NCI-H460 (cell line): ENCODE data around the gene WDR70. TPM values are rescaled to one million over a fixed set of nuclear protein-coding genes. Genes with fewer than 3 reads are reported as not detected.

Experiments used
- DNase-seq: peaks from one replicate; pipeline ENCODE4 v3.0.0-alpha.2; 2016; ENCODE audit warnings: low read depth; ENCODE audit errors: extremely low read depth
- total RNA-seq: library from RNA; depleted of rRNA; stranded (reverse); fragments of >200 nt; shearing (Covaris generic); gene quantifications from 2 replicates; pipeline ENCODE4 v1.2.3, GENCODE V29; 2014

WDR70 gene
- total RNA-seq, 1 experiment from 2014 or later: 22.8 TPM

DNA sequence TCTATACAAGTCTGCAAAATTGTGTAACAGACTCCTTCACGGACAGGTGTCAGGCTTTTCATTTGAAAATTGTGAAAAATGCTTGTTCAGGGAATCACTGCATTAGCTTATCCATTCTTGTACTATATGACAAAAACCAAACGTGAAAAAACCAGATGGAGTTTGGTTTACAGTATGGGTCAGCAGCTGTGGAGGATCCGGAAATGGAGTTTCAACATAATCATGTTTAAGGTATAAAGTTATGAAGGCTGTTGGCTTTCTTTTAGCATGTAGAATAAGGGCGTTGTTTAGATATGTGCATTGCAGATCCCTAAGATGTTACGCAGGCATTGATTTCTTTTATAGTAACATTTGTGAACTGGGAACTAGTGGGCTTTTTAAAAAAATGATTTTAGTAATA is 336.9 kb downstream of the WDR70 start:
- DNase-seq: no peak

DNA sequence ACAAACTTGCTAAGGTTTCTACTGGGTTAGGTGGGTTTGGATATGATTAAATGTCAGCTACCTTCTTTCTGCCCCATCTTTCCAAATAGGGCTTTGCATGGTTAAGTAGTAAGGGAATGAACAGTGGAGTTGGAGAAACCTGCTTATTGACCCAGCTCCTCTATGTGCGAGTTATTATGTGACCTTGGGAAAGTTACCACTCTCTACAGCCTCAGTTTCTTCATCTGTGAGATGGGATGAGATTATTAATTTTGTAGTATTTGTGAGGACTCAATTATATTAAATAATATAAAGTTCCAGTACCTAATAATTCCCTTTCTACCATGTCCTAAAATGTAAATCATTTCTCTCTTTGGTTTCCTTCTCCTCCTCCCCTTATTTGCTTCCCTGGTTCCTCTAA is 337.3 kb downstream of the WDR70 start:
- DNase-seq: no peak

DNA sequence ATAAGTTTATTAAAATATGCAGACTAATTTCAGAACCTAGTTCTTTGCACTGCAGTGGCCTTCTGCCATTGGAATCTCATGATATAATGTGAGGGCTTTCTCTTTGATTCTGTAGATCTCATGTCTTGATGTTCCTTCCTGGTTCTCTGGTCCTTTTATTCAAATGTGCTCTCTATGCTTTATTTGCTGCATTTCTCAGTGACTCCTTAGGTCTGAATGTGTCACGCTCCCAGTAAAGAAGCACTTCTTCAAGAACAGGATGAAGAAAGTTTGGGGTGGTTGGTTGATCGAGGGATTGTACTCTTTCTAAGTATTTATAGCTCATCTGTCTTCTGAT is 338.1 kb downstream of the WDR70 start:
- no peak for DNase-seq

DNA sequence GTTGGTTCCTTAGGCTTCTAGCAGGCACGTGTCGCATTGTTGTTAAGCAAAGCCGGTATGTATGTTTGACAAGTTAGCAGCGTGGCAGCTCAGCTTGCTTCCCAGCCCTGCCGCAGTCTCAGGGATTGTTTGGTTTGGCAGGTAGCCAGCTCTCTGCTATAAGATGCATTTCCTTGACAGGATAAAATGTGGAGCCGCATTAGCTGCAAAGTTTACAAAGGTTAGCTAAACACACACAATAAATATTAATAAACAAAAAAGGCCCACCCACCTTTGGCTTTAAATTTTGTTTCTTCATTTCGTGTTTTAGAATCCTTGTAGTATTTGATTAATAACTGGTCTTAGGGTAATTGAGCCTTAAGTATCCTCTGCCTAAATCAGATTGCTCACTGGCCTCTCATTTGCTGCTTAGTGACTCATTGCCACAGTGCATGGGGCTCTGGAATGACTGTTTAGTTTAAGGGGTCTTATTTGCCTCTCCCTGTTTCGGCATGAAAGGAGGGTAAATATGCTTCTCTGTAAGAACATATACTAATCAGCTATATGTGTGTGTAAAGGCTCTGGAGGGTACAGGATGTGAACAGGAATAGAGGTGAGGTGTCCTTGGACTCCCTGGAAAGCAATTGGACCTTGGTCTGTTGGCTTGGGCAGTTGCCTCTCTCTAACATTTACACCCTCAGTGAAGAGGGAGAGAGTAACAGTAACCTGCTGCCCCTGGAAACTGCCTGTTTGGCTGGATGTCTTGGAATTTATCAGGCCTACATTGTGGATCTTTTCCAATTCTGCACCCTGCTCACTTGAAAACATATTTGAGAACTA is 338.7 kb downstream of the WDR70 start:
- DNase-seq: peak; percentile 42

DNA sequence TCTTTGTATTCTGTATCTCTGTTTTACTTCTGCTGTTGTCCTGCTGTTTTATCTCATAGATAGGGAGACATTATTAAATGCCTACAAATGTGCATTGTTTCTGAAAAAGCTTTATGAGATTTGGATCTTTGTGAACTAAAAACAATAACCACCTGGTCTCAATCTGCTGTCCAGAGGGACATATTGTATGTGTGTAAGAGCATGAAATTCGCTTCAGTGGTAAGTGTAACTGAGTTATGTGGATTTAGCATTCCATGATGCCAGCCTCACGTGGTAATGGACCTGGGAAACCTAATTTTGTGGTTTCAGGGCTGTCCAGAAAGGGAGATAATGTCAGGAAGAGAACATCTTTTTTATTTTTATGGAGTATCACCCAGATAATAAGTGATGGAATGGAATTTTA is 341.4 kb downstream of the WDR70 start:
- no peak for DNase-seq

DNA sequence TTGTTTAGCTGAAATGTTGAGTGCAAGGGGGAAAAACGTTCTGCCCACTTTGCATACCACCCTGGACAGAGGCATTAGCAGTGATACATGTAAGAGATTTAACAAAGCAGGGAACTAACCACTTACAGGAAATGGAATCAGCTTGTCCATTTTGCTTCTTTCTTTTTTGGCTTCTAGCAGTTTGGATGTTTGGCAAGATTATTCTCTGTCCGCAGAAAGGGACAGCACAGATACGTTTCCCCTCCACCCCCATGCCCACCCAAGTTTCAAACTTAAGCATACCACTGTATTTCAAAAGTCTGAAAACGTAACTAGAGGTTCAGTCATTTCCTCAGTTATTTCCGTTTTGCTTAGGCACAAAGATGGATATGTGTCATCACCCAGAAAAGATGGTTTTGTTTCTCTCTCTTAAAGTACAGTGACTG is 342.3 kb downstream of the WDR70 start:
- DNase-seq: no peak

DNA sequence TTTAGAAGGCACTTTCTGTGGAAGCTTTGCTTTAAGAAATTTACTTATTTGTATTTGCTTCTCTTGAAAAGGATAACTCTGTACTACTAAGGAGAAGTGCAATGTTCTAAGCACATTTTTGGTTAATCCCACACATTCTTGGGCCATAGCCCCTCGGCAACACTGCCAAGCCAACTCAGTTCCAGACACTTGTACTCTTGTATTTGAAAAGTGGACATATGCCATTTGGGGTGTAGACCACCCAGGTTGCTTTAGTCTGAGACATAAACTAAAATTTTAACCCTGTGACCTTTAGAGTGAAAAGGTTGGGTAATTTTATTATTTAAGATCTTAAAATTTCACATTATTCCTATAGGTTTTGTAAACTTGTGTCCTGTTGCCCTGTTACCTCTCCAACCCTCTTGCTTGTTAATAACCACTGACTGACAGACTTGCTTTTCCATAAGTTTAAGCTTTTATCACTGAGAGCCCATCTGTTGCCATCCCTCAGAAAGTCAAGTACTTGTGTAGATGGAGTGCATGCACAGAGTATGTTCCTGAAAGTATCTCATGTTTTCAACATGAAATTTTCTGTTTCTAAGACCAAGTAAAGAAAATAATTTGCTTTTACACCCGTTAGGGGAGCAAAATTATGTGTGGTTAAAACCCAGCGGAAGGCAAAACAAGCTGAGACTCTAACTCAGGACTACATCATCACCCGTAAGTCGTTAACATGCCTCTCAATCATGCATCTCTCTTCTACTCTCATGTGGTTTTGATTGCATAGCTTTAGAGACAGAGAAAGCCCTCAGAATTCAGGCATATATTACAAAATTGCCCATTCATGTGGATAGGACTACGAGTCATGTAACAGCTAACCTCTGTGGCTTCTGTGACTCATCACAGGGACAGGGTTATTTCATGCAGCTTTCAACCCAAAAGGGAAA is 343.4 kb downstream of the WDR70 start:
- DNase-seq: peak; percentile 18

DNA sequence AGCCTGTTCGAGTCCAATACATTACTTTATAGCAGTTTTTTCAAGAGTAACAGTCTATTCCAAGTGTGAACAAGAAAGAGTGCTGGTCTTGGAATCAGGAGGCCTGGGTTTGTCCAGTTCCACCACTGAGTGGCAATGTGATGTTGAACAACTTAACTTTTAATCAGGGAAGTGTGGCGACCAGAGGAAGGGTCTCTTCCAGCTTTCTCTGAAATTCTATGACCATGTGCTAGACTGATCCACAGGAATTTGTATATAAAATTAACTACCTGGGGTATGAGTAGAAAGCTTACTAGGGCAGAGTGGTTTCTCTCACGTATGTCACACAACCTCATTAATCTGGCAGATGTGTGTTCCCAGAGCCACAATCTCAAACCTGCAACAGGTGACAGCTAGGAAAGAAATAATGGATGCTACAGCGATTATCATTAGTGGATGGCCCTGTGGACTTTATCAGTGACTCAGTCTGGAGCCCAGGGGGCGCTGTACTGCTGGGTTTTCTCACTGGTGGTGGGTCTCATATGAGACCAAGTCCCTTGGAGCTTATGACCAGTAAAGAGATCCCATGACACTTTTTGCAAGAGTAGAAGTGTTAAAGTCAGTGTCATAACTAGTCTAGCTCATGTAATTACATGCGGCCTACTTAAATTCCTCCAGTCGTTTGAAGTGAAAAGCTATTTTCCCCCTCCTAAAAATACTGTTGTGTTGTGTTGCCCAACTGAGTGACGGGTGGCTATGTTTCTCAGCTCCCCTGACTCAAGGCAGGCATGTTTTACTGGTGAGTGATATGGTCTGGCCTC is 344.2 kb downstream of the WDR70 start:
- no peak for DNase-seq

DNA sequence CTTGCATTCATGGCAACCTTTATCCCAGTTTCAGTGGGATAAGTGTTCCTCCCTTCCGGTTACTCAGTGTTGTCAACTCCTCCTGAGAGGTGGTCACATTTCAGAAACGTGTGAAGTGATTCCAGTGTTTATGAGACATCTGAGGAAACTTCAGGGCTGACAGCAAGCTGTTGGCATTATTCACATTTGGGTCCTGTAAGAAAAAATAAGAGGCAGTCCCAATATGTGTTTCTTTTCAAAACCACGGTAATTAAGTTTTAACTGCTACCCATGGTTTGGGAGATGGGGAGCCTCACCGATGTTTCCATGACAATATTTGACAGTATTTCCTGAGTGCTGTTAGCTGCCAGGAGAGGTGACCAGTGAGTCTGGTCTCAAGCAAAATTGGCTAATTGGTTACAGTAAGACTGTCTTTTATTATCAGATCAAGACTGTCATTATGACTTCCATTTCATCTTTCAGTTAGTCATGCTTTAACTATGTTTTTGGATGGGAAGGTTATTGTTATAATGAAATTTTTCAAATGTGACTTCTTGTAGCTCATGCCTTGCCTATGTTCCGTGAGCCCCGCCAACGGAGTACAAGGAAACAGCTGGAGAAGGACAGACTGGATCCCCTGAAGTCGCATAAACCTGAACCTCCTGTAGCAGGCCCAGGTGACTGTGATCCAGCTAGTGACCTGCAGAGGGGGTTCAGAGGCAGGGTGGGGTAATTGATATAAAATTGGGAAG is 345.4 kb downstream of the WDR70 start:
- no peak for DNase-seq

DNA sequence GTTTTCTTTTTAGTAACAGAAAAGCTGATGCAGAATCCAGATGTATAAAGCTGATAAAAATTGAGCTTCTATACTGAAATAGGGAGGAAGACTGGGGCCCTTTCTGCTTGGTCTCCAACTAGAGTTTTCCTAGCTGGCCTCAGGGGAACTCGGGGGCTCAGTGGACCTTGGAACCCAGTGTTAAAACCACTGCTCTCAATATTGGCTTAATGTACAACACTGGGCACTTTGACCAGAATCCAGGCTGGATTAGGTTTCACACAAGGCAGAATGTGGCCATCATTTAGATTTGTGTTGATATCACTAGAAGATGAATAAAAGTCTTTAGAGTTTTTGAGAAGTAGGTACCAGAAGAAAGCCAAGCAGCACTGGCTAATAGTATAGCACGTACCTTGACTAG is 346.1 kb downstream of the WDR70 start:
- no peak for DNase-seq

DNA sequence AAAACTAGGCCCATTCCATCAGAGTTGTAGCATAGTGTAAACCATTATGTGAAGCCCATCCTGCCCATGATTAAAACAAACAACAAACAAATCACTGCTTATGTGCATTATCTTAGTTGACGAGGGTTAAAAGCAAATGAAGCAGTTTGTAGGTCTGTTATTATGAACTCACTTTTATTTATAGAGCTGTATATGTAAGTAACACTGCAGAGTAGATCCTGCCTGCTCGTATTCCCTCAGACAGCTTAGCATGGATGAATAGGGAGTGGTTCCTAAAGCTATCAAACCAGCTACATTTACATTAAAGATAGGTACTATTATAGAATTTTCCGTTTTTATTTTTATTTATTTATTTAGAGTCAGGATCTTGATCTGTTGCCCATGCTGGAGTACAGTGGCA is 348.1 kb downstream of the WDR70 start:
- DNase-seq: no peak

DNA sequence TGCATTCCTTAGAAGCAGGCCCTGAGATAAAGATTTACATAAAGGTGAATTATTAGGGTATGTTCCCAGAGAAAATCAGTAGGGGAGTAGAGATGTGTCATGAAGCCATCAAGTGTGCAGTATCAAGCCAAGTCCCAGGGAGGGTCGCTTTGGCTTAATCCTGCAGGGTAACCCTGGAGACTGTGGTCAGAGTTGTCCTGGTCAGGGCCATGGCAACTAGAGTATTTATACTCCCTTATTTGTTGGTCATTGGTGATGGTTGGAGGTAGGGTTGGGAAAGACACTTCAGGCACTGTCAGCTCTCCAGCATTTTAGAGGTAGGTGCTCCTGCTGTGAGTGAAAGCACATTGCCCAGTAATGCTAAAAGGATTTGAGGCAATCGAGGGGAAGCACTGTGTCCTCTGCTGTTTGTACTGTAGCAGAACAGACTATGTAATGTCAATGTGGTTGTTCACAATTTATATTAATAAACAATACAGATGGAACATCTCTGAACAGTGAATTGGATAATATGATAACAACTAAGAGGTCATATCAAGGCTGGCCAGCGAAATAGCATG is 351.9 kb downstream of the WDR70 start:
- DNase-seq: no peak

DNA sequence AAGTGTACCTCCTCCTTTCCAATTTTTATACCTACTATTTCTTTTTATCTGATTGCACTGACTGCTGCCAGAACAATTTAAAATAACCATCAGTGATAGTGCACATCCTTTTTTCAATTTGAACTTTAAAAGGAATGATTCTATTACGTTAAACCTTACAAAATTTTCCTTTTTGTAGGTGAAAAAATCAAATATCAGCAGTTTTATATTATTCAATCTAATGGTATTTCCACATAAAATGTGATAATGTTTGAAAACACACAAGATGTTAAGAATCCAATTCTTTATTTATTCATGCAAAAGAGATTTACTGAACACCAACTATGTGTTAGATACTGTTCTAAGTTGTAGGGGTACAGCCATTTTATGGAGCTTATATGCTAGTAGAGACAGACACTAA is 355.0 kb downstream of the WDR70 start:
- no peak for DNase-seq

DNA sequence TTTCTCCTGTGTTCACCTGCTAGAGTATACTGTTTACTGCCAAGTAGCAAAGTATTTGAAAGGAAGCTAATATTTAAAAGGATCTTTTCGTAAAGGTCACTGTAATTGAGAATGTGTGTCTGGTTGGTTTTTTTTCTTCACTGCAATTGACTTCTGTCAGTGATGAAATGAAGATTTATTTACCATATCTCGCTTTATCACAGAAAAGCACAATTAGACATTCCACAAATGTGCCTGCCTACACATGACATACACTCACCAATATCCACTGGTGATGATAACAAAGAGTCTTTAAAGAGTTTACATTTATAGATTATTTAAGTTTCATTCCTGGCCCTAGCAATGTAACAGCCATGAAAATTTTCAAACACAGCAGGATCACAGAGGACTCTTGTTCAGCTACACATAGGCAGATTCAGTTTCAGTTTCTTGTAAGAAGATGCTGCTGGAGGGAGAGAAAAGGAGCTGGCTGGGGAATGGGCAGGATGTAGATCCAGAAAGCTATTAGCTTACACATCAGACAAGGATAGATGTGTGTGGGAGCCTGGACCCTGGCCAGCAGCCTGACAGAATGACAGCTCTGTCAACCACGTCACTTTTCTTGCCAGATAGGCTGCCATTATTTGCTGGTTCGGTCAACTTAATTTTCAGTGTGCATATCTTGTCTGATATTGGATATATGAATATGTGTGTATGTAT is 356.7 kb downstream of the WDR70 start:
- DNase-seq: no peak

DNA sequence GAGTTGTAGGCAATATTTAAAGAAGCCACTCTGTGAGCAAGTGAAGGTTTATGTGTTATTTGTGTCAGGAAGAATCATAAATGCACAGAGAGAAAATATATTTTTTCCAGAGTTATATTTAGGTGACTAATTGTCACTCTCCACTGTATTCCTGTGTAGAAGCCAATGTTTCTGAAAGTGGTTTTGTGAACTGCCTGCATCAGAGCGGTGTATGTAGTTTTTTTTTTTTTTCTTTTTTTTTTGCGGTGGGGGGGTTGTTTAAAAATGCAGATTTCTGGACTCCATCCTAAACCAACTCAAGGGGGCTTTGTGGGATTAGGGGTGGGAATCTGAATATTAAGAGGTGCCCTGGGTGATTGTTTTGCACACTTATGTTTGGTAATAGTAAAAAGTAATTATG is 357.3 kb downstream of the WDR70 start:
- no peak for DNase-seq

DNA sequence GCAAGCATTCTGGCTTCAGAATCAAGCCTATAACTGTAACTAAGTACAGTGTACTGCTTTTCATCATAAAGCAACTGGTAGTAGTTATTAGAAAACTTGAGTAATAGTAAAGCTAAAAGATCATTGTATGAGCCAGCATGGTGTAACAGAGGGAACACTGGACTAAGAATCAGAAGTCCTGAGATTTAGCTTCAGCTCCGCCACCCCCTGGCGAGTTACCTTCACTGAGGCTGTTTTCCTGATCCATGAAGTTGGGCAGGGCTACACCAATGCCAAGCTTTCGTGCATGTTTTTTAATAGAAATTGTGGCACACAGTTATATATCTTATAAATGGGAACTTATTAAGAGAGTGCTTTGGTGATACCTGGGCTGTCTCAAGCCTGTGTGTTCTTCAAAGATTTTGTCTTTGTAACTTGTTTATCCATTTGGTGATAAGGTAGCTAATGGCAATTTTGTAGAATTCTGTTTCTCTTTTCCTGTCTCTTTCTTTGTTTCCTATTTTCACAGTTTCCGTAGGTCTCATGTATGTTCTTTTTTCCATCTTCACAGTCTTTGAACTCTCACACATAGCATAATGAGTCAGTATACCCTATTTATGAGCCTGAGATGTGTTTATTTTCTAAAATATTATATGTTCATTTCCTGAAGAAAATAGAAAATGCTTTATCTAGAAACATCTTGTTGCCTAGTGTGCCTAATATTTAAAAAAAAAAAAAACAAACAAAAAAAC is 358.4 kb downstream of the WDR70 start:
- no peak for DNase-seq

DNA sequence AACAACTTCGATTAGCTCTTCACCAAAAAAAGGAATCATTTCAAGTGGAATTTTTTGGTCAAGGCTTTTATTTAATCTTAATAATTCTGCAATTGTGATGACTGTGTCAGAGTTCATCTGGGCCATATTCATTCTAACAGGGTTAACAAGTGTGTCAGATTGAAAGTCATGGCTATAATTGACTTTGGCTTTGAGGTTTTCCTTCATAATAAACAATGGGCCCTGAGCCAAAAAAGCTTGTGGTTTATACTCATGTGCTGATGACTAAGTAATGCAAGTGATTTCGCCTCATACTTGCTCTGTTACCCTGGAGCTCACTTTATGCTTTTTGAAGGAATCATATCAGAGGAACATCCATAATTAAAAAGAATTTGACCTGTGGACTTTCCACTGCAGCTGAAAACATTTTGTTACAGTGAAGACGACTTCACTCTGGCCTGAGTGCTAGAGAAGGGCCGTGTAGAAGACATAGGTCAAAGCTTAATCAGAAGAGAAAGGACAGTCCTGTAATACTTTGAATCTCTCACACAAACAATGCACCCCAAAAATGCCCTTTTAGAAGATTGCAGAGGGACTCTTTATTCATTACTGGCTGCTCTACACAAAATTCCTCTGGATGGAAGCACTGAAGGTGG is 359.1 kb downstream of the WDR70 start:
- DNase-seq: peak; percentile 26

DNA sequence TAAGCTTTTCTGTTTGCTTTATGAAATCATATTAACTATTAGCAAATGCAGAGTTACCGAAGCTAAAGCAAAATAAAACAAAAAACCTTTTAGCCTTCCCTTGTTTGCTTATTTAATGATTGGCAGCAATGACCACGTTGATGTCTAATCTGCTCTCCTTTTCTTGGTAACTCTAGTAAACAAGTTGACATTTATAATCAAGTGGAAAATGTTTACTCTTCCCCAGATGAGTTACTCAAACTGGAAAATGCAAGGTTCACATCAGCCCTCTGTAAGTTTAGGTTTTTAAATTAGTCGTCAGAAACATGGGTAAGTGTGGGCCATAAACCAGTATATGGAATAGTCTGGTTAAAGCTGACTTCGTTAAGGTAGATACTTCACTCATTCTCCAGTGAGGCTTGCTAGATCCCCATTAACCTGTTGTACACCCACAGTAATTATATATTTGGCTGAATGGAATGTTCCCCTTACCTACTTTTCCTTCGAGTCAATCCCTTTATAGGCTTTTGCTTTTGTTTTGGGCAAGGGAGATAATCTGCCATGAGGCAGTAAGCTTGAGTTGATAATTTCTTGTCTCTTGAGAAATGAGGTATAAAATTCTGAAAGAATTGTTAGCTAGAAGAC is 359.9 kb downstream of the WDR70 start:
- DNase-seq: no peak
